DMS 273 (cell line): Measurements from ENCODE around the gene IL1RAPL2.
"Not testable (repeated sequence)": the region's sequence is repeated elsewhere in the genome, so short reads cannot be mapped to it uniquely, and the experiment has no call there.

ENCODE experiments used
- DNase-seq: peaks from one replicate; lab custom pipeline; 2025; ENCODE audit not compliant: unreplicated experiment; lab: John Stamatoyannopoulos, UW

Gene IL1RAPL2

DNA sequence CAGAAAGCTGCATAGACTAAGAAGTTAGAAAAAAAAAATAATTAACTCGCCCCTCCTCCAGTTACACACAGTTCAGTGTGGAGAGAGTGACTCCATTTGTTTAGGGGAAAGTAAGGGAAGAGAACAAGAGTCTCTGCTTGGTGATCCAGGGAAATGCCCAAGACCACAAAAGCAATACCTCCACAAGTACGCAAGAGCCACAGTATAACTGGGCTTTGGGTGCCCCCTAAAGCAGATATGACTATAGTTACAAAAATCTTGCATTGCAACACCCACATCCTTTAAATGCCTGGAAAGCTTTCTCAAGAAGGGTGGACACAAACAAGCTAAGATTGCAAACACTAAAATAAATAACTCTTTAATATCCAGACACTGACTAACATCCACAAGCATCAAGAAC lies 1092.1 kb downstream of the IL1RAPL2 start:
- DNase-seq: no peak

DNA sequence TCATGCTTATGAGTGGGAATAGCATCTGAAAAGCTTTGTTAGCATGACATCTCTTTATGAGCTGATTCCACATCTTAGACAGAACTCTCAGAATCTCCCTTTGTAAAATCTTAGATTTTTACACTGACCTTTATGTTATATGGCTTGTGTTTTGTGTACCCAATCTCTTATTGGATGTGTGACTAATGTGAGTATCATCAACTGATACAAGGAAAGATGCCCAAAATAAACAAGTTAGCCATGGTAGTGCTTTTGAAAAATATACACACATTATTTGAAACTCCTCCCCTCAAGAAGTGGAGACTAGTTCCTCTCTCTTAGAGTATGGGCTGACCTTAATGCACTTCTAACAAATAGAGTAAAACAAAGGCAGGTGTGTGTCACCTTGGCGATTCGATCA lies 1096.2 kb downstream of the IL1RAPL2 start:
- no peak for DNase-seq

DNA sequence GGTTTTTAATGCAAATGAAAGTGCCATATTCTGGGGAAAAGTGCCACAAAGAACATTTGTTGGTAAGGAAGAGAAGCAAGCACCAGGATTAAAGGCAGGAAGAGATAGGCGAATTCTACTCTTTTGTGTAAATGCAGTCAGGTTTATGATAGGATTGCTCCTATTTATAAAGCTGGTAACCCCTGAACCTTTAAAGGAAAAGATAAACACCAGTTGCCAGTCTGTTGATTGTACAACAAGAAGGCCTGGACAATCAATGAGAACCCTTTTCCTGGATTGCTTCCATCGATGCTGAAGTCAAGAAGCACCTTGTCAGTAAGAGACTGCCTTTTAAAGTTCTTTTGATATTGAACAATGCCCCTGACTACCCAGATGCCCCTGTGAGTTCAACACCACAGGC lies 1098.2 kb downstream of the IL1RAPL2 start:
- no peak for DNase-seq

DNA sequence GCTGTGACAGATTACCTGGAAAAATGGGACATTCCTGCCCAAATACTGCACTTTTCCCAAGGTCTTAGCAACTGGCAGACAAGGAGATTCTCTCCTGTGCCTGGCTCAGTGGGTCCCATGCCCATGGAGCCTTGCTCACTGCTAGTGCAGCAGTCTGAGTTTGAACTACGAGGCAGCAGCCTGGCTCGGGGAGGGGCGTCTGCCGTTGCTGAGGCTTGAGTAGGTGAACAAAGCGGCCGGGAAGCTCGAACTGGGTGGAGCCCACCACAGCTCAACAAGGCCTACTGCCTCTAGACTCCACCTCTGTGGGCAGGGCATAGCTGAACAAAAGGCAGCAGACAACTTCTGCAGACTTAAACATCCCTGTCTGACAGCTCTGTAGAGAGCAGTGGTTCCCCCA lies 1118.3 kb downstream of the IL1RAPL2 start:
- DNase-seq: not testable (repeated sequence)

DNA sequence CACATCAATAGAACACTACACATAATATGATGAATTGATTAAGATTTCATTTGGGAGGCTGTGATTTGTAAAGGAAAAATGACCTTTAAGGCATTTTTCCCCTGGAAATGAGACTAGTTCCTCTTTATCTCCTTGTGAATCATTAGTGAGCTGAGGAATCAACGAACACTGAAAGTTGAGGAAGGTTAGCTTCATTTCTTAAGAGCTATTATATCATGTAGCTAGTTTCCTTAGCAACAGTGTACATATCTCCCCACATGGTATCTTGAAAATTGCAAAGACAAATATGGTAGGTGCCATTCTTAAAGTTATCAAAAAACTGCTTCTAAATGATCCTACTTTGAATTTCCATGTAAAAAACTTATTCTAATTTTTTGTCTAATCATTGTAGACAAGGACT lies 1128.8 kb downstream of the IL1RAPL2 start:
- DNase-seq: no peak

DNA sequence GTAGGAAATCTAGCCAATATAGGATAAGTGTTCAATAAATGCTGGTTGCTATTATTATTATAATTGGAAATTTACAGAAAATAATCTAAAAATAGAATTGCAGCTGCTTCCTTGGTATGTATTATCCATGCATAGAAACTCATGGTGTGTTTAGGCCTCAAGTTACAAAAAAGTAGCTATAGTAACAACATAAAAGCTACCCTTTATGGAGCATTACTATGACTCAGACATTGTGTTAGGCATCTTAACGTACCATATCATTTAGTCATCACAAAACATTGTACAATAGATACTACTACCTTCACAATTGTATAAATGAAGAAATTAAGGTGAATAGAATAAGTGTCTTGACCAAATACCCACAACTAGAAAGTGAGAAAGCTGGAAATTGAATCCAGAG lies 1129.5 kb downstream of the IL1RAPL2 start:
- no peak for DNase-seq

DNA sequence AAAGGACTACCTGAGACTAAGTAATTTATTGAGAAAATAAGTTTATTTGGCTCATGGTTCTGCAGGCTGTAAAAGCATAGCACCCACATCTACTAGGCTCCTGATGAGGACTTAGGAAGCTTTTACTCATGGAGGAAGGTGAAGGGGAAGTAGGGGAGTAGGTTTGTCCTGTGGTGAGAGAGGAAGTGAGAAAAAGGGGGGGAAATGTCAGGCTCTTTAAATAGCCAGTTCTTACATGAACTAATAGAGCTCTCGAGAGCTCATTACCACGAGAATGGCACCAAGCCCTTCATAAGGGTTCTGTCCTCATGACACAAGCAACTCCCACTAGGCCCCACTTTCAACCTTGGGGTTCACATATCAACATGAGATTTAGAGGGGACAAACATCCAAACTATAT lies 1130.9 kb downstream of the IL1RAPL2 start:
- no peak for DNase-seq

DNA sequence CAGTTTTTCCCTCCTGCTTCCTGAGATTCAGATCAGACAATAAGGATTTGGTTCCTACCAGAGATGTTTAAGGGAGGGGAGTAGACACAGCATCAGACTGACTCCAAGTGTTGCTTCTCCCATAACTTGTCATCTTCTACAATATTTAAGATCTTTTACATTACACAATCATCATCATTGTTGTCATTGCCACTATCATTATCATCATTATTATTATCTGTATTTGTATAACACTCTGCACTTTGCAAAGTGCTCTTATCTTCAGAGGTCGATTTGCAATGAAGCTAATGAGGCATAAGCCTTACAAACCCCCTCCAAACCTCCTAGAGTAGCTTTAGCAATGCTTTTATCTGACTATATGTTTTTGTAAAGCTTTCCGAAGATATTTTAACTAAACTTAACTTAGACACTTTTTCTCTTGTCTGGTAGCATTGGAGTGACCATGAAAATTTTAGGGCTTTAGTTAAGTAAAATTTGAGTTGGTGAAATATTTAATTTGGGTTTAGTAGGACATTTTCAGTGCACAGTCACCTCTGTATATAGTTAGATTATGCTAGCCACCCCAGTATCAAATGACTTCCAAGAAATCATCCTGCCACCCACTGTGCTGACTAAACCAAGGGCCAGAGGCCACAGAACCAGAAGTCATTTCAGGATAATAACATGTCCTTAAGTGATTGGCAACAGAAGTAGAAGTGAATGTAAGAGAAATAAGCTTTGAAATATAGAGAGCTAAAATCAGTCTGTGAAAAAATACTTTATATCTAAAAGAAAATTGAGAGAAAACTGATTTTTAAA lies 1132.2 kb downstream of the IL1RAPL2 start:
- DNase-seq: no peak

DNA sequence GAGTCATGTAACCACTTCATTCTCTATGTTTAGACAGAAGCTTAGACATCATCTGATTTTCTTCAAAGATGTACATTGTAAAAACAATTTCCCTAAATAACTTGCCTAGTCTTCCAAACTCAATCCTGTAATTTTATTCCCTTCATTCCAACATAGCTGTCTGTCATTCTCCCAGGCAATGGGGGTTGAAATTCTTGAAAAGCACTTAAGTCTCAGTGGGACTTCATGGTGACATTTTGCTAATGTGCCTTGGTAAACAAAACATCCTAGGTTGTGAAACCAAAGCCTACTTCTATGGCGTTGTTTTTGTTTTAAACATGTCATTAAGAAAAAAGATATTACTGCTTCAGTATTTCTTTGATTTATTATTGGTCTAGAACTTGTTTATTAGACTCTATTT lies 1134.3 kb downstream of the IL1RAPL2 start:
- no peak for DNase-seq

DNA sequence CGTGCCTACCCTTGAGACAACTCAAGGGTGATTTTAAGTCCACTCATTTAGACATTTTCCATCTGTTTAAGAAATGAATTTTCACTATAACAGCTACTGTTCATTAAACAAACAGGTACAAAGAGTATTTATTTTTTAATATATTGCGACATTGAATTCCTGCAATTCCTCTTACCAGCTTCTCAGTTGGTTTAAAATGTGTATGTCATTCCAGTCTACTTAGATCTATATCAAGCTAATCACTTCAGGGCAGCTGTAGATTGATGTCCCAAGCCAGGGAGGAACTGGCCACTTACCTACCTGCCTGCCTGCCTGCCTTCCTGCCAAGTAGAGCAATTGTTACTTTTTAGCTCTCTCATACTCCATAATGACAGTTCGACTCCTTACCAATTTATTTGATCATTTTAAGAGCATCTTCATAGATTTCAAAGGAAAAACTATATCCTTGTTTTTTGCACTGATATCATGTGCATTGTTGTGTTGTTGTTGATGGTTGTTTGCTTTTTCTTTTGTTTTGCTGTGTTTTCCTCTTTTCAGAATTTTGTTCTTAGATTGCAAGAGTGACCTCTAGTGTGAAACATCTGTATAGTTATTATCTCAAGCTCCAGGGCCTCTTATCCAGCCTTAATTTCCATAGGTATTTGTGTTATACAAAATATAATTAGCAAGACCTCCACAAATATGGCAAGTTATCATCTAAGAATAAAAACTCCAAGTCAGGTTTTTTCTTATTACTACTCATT lies 1135.5 kb downstream of the IL1RAPL2 start:
- no peak for DNase-seq

DNA sequence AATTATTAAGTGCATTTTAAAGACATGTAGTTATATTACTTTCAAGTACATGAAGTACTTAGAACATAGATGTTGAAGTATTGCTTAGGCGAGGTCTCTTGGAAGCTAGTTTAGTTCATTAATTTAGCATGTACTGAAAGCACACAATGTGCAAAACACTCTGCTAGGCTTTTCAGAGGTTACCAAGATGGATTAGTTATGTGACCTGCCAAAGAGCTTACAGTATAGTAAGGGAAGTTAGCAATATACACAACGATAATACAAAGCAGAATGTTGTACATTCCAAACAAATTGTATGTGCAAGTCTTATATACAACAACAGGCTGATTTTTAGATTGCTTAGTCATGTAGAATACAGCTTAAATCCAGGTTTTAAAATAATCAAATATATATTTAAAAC lies 1137.9 kb downstream of the IL1RAPL2 start:
- DNase-seq: no peak

DNA sequence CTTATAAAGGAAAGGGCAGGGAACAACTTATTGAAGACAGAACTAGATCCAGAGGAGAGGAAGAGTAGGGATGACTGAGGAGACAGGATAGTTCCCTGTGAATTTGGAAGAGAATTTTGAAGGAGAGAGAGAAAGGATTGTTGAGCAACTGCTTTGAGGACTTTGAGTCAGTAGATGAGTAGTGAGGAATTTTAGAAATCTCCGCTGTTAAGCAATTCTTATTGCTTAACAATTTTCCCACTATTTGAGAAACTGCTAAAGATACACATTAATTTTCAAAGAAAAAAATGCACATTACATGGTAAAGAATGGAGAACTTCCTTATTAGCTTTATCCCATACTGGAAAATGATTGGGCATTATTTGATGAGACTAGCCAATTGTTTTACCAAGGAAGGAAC lies 1140.0 kb downstream of the IL1RAPL2 start:
- no peak for DNase-seq

DNA sequence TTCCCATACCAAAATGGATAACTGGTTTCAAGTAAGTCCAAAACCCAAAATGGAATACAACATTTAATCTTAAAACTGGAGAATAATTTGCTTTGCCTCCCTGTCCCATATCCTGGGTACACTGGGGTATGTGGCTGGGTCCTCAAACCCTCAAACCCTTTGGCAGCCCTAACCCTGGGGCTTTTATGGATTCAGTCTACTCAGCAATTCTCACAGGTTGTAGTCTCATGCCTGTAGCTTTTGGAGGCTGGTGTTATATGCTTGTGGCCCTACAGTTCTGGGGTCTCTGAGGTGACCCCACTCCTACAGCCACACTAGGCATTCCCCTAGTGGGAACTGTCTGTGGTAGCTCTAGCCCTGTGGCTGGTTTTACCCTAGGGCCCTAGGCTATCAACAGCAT lies 1145.8 kb downstream of the IL1RAPL2 start:
- DNase-seq: no peak

DNA sequence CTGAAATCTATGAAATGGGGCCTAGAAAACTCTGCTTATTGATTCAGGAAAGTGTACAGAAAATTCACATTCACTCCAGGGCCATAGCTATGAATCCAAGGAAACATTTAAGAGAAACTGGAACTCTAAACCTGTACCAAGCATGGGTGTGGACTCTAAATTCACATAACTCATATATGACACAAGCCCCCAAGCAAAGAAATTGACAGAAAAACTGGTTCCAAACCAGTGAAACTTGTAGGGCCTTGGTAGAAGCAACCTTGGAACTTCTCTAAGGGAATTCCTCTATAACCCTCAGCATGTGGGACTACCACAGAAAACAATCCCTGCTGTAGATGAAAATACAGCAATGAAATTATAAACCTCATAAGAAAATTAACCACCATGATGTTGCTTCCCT lies 1149.7 kb downstream of the IL1RAPL2 start:
- DNase-seq: no peak

DNA sequence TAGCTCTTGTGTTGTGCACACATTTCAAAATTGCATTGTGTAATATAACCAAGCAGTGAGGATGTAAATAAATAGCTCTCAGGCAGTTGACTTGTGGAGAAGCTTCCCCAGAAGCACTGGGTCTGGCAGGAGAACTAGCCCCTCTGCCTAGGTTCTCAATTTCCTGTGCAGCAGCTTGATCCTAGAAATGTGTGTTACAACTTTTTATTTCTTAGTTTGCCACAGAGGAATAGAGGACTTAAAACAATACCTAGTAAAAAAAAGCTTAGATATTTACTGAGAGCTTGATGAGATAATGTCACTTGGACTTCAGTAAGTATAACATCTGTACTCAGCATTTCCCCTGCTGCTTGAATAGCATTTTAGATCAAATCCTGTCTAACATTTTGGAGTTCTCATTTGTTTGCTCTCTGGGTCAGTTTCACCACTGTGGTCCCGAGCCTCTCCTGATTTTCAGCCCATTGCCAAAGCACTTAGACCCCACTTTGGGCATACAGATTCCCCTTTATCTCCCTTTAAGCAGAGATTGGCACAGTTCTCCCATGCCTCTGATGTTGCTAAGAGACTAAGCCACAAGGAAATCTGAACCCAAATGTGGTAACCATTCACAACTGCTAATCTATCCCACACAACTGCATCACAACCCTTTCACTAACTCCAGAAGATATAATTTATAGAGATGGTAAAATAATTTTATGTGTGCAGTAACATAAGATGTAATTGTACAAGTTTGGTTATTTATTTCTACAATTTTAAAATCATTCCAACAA lies 1158.2 kb downstream of the IL1RAPL2 start:
- DNase-seq: no peak

DNA sequence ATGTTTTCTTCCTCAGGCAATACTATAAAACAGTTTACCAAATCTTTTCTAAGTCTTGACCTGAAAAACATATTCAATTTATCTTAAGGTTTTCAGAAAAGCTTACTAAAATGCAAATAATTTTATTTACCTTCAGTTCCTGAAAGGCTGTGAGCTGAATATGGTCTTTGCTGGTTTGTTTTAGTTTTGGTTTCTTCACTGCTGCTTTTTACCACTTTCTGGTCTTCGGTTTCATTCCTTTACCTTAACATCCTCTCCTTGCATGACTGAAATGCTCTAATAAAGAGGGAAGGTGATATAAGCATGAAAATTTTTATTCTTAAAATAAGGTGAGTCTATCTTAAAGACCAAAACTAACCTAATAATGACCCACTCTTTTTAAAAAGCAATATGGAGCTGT lies 1159.2 kb downstream of the IL1RAPL2 start:
- DNase-seq: no peak

DNA sequence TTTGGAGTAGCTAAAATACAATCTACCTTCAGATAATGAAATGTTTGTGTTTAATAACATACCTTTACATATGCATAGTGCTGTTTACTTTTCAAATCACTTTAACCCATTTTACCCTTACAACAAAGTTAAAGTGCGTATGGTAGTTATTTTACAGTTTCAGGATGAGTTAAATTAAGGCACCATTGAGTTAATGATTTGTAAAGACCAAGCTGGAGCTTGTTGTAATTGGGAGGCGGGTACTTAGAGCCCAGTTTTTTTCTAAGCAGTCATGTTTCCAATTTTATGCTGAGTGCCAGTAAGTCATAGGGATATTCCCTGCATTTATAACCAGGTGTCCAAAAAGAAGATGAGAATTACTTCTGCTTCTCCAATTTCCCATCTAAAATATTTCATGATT lies 1172.2 kb downstream of the IL1RAPL2 start:
- no peak for DNase-seq

DNA sequence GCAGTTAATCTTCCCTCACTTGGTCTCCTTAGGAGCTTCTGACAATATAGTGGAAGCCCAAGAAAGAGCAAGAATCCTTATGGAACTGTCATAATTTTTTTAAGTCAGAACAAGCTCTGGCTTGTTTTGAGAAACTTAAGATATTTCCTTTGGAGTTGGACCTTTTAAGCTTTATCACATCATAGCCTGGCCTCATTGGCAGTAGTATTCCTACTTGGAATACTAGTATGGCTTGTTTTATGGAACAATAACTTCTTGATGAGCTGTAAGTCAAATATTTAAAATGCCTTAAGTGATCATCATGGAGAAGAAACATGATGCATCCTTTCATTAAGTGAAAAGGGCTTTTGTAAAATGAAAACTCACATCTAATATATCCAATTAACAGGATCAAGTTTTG lies 1178.3 kb downstream of the IL1RAPL2 start:
- DNase-seq: no peak

DNA sequence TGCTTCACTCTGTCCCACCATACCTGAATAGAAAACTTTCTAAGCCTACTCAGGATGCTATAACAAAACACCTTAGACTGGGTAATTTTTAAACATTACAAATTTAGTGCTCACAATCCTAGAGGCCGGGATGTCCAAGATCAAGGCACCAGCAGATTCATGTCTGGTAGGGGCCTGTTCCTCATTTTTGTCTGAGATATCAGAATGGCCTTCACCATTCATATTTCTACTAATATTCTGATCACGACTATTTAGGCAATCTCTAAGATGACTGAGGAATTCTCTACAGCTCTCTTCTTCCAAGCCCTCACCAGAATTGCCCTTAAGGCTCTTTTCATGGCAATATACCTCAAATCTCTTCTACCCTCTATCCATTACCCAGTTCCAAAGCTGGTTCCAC lies 1178.9 kb downstream of the IL1RAPL2 start:
- no peak for DNase-seq

DNA sequence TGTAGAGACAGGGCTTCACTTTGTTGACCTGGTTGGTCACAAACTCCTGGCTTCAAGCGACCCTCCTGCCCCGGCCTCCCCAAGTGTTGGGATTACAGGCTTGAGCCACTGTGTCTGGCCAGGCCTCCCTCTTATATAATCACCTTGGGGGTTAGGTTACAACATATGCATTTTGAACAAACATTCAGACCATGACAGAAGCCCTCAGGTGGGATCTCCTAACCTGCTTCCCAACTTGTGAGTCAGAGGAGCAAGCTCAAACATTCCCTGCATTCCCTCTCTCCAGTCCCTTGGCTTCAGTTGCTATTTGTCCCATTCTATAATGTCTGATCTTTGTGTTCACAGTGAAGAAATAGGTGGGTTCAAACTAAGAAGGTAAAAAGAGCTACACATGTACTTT lies 1179.9 kb downstream of the IL1RAPL2 start:
- DNase-seq: no peak

DNA sequence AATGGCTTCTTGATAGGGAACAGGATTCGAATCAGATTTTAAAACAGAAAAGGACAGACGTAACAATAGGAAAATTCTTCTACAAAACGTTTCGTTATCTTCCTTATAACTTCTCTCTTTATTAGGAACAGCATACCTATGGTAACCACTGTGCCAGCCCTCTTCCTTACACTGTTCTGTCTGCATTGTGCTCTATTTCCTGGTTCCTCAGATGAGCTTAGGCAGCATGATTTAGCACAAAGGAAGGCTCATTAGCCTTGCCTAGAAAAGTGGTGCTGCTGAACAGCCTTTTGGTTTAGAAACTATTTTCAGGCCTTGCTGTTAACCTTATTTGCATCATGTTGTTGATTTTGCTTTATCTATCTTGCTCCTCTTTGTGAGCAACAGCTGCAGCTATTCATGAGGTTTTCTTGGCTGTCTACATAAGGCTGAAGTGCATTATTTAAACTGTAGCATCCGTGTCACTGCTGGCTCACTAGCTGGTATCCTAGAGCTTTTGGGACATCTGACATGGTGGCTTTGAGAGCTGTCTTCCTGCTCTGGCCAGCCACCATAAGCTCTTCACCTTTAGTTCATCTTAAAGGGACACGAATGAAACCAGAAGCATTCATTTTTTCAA lies 1186.4 kb downstream of the IL1RAPL2 start:
- no peak for DNase-seq
